SU-DHL-6 (cell line): Measurements from ENCODE around the gene RARS1.

ENCODE experiments used
- CTCF ChIP-seq: fragments of 200-600 bp; sonication (generic); IDR thresholded peaks from one replicate; pipeline ENCODE4 v1.5.1; 2017; ENCODE audit warnings: antibody characterized with exemption, mild to moderate bottlenecking, low read length, moderate library complexity; ENCODE audit not compliant: insufficient read depth, poor library complexity, severe bottlenecking
- EZH2phosphoT487 ChIP-seq: fragments of 200-600 bp; sonication (generic), shearing (Covaris generic); conservative IDR thresholded peaks from 2 replicates; pipeline ENCODE4 v1.6.1; 2018; ENCODE audit warnings: mild to moderate bottlenecking, antibody characterized with exemption, low read length, moderate library complexity, mixed read lengths

GRCh38 chr5:168460606-168461005 is 25.7 kb upstream of the RARS1 start:
- TF ChIP-seq CTCF = no peak
- TF ChIP-seq EZH2phosphoT487 = no peak
